GM18870 (cell line): ENCODE data around the gene TFCP2L1.
"Not testable (repeated sequence)": the region's sequence is repeated elsewhere in the genome, so short reads cannot be mapped to it uniquely, and the experiment has no call there.

ENCODE experiments used
- ATAC-seq: cut with Tn5 transposase; IDR thresholded peaks from one replicate; pipeline ENCODE4 v1.9.1; 2021; ENCODE audit warnings: moderate library complexity; ENCODE audit not compliant: unreplicated experiment

The TFCP2L1 gene

GRCh38 chr2:121284463-121285449 is at the start of gene TFCP2L1:
Gene TFCP2L1, minus strand, starts transcription at chr2:121285202. Its CDS starts 93 bp downstream, at chr2:121285109.
- ATAC-seq: no peak

- ATAC-seq: peak; percentile 93
Observed at GRCh38 chr2:121333834-121334558, 49.0 kb upstream of the TFCP2L1 start.

GRCh38 chr2:121333231-121333630 is 48.2 kb upstream of the TFCP2L1 start:
- no peak for ATAC-seq

GRCh38 chr2:121331324-121331723 is 46.3 kb upstream of the TFCP2L1 start:
- not testable (repeated sequence) for ATAC-seq

GRCh38 chr2:121330921-121331320 is 45.9 kb upstream of the TFCP2L1 start:
- ATAC-seq: no peak

GRCh38 chr2:121329786-121330185 is 44.8 kb upstream of the TFCP2L1 start:
- ATAC-seq: no peak

GRCh38 chr2:121326628-121327027 is 41.6 kb upstream of the TFCP2L1 start:
- no peak for ATAC-seq

- no peak for ATAC-seq
Observed at GRCh38 chr2:121324601-121325000, 39.6 kb upstream of the TFCP2L1 start.

- no peak for ATAC-seq
Observed at GRCh38 chr2:121321476-121321875, 36.5 kb upstream of the TFCP2L1 start.

GRCh38 chr2:121319941-121320340 is 34.9 kb upstream of the TFCP2L1 start:
- no peak for ATAC-seq

GRCh38 chr2:121316986-121317385 is 32.0 kb upstream of the TFCP2L1 start:
- no peak for ATAC-seq

GRCh38 chr2:121313701-121314100 is 28.7 kb upstream of the TFCP2L1 start:
- ATAC-seq: not testable (repeated sequence)

- peak; percentile 69 for ATAC-seq
Observed at GRCh38 chr2:121309801-121310200, 24.8 kb upstream of the TFCP2L1 start.

- no peak for ATAC-seq
Observed at GRCh38 chr2:121309323-121309722, 24.3 kb upstream of the TFCP2L1 start.

- no peak for ATAC-seq
Observed at GRCh38 chr2:121307048-121307447, 22.0 kb upstream of the TFCP2L1 start.

GRCh38 chr2:121304941-121305340 is 19.9 kb upstream of the TFCP2L1 start:
- no peak for ATAC-seq

GRCh38 chr2:121303531-121304263 is 18.7 kb upstream of the TFCP2L1 start:
- ATAC-seq: no peak

GRCh38 chr2:121301190-121301589 is 16.2 kb upstream of the TFCP2L1 start:
- ATAC-seq: not testable (repeated sequence)

- no peak for ATAC-seq
Observed at GRCh38 chr2:121298476-121298875, 13.5 kb upstream of the TFCP2L1 start.

GRCh38 chr2:121297866-121298265 is 12.9 kb upstream of the TFCP2L1 start:
- not testable (repeated sequence) for ATAC-seq

GRCh38 chr2:121297217-121297830 is 12.3 kb upstream of the TFCP2L1 start:
- no peak for ATAC-seq
